Spleen (tissue), 7 donors: ENCODE measurements around the gene PDE4B.

ENCODE experiments used
- CTCF ChIP-seq, 11 experiments: fragments of 200-600 bp in 7 of 11; fragments of 450-650 bp in 4 of 11; sonication (generic) in 4 of 11; IDR thresholded peaks in 8 of 11; conservative IDR thresholded peaks in 3 of 11; 1 replicate in 7 of 11; 2 replicates in 4 of 11; pipeline versions ENCODE4 v1.4.0 to v1.8.0; 2016 to 2021; ENCODE audit warnings: antibody characterized with exemption in 11 of 11, inconsistent platforms in 4 of 11, mild to moderate bottlenecking in 1 of 11
- POLR2A ChIP-seq, 3 donors: fragments of 450-650 bp; IDR thresholded peaks; one replicate each; pipeline ENCODE4 v1.5.1; 2017; ENCODE audit warnings: antibody characterized with exemption in 3 of 3, mild to moderate bottlenecking in 1 of 3
- POLR2AphosphoS5 ChIP-seq, 3 donors: sonication (generic); formaldehyde crosslinking; IDR thresholded peaks; one replicate each; pipeline ENCODE4 v1.5.1; 2017; ENCODE audit warnings: antibody characterized with exemption in 3 of 3
- donor health status: DM: no; HTN: no; CAD: no; lungs with moderate emphysema.
- donor health status: DM: no; HTN: no; CAD: no.
- donor health status: DM: no; HTN: no; CAD: no.

- TF ChIP-seq CTCF (IDR thresholded peaks at IDR 0.05 in 8 of 11, conservative IDR thresholded peaks at IDR 0.05 in 3 of 11) (no peak), POLR2A (IDR thresholded peaks at IDR 0.05) (no peak), POLR2AphosphoS5 (IDR thresholded peaks at IDR 0.05) (no peak)
These were observed 431.0 kb downstream of the PDE4B start for GRCh38 chr1:66223681-66224080.
